ENCODE measurements around the gene KIF22. TPM values are rescaled to one million over a fixed set of nuclear protein-coding genes. Genes with fewer than 3 reads are reported as not detected.
"Not testable (repeated sequence)": the region's sequence is repeated elsewhere in the genome, so short reads cannot be mapped to it uniquely, and the experiment has no call there.

Gene KIF22
- 27.2 TPM for total RNA-seq

DNA sequence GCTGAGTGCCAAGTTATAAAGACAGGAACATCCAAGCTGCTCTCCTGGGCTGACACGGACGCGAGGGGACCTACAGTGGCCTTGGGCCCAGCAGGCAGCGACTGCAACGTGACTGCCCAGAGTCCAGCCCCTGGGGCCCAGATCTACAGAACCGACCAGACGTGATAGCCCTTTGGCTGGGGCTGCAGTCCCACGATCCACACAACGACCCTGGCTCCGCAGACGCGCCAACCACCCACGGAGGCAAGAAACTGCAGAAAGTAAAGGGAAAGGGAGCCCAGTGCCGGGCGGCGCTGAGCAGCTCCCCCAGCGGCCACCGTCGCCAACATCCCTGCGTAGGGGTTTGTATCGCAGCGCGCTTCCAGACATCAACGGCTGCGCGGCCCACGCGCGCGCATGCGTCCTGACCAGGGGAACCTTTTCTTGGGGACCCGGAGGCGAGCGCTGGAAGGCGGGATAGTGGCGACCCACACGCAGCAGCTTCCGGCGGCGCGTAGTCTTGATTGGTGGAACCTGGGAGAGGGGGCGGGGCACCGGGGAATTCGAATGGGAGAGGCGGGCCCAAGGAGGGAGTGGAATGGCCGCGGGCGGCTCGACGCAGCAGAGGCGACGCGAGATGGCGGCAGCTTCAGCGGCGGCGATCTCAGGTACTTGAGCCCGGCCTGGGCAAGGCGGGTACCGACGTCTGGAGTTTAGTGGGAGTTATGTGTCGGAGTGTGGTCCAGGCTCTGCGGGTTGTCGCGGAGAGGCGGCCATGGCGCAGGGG, at the start of gene KIF22:
Gene KIF22 (plus strand): TSS at position 569 of the 766 bp plus-strand sequence. CDS start 9 bp downstream, at position 578.
- ATAC-seq (peak; percentile 96), DNase-seq (ENCODE audit: low spot score) (peak; percentile 99)

DNA sequence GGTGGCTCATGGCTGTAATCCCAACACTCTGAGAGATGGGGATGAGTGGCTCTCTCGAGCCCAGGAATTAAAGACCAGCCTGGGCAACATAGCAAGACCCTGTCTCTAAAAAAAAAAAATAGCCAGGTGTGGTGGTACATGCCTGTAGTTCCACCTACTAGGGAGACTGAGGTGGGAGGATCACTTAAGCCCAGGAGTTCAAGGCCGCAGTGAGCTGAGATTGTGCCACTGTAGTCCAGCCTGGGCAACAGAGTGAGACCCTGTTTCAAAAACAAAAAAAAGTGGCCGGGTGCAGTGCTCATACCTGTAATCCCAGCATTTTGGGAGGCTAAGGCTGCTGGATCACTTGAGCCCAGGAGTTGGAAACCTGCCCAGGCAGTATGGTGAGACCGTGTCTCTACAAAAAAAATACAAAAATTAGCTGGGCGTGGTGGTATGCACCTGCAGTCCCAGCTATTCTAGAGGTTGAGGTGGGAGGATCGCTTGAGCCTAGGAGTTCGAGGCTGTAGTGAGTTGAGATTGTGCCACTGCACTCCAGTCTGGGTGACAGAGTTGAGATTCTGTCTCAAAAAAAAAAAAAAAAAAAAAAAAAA, 47.8 kb upstream of the KIF22 start:
- ATAC-seq (no peak), DNase-seq (ENCODE audit: low spot score) (no peak)

DNA sequence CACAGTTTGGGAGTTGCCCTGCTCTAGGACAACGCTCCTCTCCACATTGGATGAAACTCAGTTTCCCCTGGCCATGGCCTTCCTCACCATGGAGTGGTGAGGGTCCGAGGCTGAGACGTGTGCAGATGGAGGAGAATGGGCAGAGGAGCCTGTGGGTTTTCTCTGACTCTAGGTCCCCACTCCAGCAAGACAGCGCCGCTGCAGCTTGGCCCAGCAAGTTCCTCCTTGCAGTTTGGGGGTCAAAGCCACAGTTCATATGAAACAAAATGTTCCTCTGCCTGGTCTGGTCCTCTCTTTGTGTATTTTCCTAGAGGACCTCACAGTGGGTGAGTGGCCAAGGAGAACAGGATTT, 47.1 kb upstream of the KIF22 start:
- no peak for DNase-seq (ENCODE audit: low spot score)
- ATAC-seq, result no peak

DNA sequence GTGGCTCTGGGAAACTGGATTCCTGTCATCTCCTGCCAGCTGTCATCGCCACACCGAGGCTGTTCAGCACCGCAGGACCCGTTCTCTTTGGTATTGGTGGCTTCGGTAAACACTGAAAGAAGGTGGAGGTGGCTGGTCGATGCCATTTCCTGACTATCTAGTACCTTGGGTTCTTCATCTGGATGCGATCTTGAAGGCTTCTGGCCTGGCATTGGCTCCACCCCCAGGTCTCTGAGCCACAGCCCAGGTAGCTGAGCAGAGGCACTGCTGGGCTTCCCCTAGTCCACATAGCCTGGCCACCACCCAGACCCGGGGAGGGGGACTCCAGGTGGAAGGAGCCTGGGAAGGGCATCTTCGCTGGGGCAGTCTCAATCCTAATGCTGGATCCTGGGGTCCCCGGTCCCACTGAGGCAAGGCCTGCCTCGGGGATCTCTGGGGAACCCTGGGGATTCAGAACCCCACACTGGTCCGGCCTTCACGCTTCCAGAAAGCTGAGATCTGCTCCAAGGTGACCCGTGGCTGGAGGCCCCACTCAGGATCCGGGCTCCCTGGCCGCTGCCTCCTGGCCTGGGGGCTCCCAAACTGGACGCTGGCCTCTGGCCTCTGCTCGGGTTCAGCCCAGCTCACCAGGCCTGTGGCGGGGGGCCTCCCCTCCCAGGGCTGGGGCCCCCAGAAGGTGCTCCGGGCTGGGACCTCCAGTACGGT, 46.6 kb upstream of the KIF22 start:
- DNase-seq (ENCODE audit: low spot score), result no peak
- ATAC-seq, result no peak

DNA sequence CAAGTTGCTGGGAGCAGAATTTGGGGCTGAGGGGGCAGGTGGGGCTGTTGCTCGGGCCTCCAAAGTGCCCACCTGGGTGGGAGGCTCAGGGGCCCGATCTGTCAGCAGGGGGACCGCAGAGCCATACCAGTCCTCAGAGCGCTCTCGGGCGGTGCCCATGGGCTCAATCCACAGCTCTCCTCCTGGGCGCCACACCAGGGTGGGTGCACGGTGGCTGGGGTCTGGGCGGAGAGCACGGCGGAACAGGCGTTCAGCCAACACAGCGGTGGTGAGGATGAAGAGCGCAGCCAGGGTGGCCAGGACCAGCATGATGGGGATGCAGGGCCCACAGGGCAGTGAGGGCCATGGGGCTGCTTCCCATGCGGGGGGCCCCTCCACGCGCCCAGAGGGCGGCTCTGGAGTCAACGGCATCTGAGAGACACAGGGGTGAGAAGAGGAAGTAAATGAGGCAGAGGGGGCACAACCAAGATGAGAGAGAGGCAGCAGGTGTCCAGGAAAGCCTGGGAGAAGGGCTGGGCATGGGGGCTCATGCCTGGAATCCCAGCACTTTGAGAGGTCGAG, 45.9 kb upstream of the KIF22 start:
- ATAC-seq, result no peak
- DNase-seq (ENCODE audit: low spot score), result no peak

DNA sequence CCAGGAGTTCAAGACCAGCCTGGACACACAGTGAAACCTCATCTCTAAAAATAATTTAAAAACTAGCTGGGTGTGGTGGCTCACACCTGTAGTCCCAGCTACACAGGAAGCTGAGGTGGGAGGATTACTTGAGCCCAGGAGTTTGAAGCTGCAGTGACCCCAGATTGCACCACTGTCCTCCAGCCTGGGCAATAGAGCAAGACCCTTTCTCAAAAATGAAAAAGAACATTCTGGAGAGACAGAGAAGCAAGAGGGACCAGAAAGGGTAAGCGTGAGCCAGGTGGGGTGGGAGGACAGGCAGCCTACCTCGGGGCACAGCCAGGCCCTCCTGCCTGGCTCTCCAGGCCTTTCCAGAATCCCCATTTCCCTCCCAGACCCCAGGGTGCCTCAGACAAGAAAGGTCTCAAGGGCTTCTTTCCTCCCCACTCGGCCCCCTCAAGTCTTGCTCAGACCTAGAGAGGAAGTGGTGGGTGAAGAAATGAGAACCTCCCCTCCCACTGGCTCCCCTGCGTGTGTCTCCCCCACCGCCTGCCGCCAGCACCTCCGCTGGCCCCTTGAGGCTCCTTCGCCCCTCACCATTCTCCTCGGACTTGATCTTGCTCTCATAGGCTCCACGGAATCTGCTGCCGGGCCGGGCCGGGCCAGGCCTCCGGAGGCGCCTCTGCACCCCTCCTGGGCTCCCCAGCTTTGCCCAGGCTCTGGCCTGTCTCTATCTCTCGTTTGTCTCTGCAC, 45.3 kb upstream of the KIF22 start:
- DNase-seq (ENCODE audit: low spot score) (no peak), ATAC-seq (peak; percentile 14)

DNA sequence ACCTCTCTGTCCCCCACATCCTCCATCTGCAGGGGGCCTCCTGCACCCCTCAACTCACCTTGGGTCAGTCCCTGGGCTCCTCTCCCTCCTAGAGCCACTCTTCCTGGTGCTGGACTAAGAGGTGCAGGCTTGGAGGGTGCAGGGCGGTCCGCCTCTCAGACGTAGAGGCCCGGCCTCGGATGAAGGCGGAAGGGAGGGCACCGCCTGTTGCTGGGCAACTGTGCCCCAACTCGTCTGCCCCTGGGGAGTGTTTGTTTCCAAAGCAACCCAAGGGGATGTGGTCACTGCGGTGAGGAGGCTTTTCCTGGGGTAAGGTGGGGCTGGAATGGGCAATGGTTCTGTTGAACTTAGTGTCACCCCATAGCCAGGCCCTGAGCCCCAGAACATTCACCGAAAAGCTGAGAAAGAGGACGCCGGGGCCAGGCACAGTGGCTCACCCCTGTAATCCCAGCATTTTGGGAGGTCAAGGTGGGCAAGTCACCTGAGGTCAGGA, 44.7 kb upstream of the KIF22 start, which contains the start of gene C16orf54:
Gene C16orf54 (minus strand): TSS at position 138 of the 493 bp plus-strand sequence. CDS start 1,039 bp downstream, outside the sequence.
- ATAC-seq (peak; percentile 62), DNase-seq (ENCODE audit: low spot score) (peak; percentile 64)

DNA sequence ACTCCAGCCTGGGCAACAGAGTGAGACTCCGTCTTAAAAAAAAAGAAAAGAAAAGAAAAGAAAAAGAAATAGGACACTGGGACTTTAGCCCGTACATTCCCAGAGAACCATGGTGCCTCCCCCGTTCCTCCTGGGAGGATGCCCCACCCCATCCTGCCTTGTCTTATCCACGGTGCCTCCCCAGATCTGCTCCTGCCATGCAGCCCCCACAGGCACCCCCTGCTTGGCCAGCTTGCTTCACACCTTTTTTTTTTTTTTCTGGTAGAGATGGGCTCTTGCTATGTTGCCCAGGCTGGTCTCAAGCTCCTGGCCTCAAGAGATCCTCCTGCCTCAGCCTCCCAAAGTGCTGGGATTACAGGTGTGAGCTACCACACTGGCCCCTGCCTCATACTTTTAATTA, 44.0 kb upstream of the KIF22 start:
- not testable (repeated sequence) for DNase-seq (ENCODE audit: low spot score); ATAC-seq

DNA sequence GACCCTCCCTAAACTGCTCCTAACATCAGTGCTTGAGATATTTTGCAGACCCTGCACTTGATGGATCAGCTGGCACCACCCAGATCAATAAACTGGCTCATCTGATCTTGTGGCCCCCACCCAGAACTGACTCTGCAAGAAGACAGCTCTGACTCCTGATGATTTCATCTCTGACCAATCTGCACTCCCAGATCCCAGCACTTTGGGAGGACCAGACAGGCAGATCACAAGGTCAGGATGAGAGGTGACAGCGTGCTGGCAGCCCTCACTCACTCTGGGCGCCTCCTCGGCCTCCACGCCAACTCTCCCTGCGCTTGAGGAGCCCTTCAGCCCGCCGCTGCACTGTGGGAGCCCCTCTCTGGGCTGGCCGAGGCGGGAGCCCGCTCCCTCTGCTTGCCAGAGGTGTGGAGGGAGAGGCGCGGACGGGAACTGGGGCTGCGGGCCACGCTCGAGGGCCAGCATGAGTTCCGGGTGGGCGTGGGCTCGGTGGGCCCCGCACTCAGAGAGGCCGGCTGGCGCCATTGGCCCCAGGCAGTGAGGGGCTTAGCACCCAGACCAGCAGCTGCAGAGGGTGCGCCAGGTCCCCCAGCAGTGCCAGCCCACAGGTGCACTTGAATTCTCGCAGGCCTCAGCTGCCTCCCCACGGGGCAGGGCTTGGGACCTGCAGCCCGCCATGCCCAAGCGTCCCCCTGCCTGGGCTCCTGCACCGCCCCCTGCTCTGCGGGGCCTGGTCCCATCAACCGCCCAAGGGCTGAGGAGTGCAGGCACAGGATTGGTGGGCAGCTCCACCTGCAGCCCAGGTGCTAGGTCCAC, 42.4 kb upstream of the KIF22 start:
- DNase-seq (ENCODE audit: low spot score) (no peak), ATAC-seq (no peak)

DNA sequence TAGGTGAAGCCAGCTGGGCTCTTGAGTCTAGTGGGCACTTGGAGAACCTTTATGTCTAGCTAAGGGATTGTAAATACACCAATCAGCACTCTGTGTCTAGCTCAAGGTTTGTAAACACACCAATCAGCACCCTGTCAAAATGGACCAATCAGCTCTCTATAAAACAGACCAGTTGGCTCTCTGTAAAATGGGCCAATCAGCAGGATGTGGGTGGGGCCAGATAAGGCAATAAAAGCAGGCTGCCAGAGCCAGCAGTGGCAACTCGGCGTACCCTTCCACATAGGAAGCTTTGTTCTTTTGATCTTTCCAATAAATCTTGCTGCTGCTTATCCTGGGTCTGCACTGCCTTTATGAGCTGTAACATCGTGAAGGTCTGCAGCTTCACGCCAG, 41.8 kb upstream of the KIF22 start:
- not testable (repeated sequence) for DNase-seq (ENCODE audit: low spot score); ATAC-seq

DNA sequence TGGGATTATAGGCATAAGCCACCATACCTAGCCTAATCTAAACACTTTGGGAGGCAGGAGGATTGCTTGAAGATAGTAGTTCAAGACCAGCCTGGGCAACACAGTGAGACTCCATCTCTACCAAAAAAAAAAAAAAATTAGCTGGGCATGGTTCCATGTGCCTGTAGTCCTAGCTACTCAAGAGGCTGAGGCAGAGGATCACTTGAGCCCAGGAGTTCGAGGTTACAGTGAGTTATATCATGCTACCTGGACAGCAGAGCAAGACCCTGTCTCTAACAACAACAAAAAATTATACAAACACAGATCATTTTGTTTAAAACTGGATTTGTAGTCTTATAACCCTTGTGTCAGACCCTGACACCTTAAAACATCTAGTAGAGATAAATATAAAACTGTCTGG, 37.0 kb upstream of the KIF22 start:
- no peak for DNase-seq (ENCODE audit: low spot score)
- no peak for ATAC-seq

DNA sequence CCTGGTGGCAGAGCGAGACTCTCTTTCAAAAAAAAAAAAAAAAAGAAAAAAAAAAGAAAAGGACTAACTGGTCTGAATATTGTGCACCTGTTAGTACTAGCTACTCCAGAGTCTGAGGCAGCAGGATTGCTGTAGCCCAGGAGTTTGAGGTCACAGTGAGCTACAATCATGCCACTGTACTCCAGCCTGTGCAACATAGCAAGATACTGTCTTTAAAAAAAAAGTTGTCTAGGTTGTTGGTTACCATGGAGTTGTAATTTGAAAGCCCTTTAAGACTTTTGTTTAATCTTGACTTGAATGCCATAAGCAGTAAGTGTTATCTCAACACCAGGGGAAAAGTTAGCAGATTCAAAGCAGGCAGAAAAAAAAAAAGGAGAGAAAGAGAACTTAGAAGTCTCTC, 33.9 kb upstream of the KIF22 start:
- no peak for DNase-seq (ENCODE audit: low spot score)
- ATAC-seq, result no peak

DNA sequence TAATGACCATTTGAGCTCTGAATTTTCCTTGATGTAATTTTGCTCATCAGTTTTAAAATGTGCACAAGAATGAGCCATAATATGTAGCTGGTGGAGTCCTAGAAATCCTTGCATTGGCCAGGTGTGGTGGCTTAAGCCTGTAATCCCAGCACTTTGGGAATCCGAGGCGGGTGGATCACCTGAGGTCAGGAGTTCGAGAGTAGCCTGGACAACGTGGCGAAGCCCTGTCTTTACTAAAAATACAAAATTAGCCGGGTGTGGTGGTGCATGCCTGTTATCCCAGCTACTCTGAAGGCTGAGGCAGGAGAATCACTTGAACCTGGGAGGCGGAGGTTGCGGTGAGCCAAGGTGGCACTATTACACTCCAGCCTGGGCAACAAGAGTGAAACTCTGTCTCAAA, 33.5 kb upstream of the KIF22 start:
- not testable (repeated sequence) for ATAC-seq; DNase-seq (ENCODE audit: low spot score)

DNA sequence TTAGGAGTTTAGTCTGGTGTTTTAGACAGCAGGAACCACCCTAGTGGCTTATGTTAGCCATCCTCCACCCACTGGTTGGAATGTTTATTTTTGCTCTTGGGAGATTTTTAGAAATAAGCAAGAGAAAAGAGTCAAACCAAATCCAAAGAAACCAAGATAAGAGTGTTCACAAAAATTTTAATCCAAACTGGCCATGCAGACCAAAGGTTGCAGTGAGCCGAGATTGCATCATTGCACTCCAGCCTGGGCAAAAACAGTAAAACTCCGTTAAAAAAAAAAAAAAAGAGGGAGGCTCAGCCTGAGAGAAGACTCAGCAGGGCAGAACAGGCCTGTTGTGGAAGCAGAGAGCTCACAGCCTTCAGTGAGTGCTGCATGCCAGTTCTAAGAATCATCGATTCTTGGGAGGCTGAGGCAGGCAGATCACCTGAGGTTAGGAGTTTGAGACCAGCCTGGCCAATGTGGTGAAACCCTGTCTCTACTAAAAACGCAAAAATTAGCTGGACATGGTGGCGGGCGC, 32.5 kb upstream of the KIF22 start:
- ATAC-seq (peak; percentile 72), DNase-seq (ENCODE audit: low spot score) (peak; percentile 77)

DNA sequence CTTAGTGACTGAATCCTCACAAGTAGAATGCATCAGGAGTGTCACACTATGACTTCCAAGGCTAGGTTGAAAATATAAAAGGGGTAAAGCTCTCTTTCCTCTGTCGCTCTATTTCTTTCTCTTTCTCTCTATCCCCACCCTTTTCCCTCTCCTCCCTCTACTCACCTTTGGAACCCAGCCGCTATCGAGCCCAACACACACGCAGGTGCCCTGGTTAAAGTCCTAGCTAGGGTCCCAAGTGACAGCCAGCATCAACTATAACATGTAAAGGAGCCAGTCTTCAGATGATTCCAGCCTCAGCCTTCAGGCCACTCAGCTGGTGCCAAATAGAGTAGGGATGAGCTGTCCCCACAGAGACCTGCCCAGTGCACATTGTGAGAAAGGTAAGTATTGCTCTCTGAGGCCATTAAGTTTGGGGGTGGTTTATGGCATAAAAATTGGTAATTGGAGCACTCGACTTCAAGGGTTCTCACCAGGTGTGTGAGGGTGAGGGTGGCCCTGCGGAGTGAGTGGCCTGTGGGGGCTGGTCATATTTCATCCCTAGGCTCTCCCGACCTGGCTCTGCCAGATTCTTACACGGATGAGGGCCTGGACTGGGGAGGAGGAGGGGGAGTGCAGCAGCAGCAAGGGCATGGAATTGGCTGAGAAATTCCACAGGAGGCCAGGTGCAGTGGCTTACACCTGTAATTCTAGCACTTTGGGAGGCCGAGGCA, 29.8 kb upstream of the KIF22 start:
- DNase-seq (ENCODE audit: low spot score) (peak; percentile 76), ATAC-seq (peak; percentile 63)

DNA sequence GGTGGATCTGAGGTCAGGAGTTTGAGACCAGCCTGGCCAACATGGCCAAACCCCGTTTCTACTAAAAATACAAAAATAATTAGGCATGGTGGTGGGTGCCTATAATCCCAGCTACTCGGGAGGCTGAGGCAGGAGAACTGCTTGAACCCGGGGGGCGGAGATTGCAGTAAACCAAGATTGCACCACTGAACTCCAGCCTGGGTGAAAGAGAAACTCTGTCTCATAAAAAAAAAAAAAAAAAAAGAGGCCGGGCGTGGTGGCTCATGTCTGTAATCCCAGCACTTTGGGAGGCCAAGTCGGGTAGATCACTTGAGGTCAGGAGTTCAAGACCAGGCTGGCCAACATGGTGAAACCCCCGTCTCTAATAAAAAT, 29.3 kb upstream of the KIF22 start:
- DNase-seq (ENCODE audit: low spot score); ATAC-seq: not testable (repeated sequence)

DNA sequence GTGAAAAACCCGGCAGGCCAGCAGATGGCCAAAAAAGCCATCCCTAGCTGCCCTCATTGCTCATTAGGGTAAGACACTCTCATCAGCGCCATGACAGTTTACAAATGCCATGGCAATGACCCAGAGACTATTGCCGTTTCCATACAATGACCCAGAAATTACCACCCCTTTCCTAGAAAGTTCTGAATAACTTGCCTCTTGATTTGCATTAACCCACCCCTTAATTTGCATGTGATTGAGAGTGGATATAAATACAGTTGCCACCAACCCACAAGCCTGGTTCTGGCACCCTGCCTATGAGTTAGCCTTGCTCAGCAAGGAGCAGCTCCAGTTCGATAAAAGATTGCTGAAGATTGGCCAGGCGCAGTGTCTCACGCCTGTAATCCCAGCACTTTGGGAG, 28.7 kb upstream of the KIF22 start:
- DNase-seq (ENCODE audit: low spot score), result no peak
- ATAC-seq, result no peak

DNA sequence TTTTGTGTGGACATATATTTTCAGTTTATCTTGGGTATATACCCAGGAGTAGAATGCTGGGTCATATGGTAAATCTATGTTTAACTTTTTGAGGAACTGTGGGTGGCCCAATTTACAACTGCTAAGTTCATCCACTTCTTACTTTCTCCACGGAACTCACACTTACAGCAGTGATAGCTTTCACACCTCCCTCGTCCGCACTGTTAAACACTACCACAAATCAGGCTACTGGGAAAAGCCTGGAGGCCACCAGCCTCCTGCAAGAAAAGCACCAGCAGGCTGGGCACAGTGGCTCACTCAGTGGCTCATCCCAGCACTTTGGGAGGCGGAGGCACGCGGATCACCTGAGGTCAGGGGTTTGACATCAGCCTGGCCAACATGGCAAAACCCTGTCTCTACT, 27.2 kb upstream of the KIF22 start:
- ATAC-seq (no peak), DNase-seq (ENCODE audit: low spot score) (no peak)

All from left lobe of liver (tissue), 2 donors.